ENCODE data around the gene OR6J1.
"Not testable (repeated sequence)": the region's sequence is repeated elsewhere in the genome, so short reads cannot be mapped to it uniquely, and the experiment has no call there.

OR6J1 gene

DNA sequence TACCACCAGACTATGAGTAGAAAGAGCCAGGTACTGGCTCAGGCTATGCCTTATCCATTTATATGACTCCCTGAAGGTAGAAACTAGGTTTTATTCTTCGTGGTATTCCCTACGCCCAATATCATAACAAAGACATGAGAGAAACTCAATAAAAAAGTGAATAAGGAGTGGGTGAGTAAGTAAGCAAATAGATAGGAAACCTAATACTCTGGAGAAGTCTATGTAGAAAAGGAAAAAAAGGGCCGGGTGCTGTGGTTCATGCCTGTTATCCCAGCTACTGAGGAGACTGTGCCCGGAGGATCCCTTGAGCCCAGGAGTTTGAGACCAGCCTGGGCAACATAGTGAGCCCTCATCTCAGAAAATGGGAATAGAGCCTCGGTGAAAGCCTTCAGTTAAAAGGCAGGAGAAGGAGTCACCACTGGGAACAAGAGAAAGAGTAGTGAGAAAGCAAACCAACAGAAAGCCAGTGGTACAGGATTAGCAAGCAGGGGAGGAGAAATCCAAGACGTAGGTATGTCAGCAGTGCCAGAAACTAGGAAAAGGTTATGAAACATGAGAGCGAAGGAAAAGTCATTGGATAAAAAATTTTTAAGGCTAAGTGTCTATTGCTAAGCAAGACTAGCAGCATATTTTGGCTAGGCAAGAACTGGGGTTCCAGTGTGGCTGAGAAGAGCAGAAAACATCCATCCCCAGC, 6.0 kb upstream of the OR6J1 start:
- DNase-seq: no peak

DNA sequence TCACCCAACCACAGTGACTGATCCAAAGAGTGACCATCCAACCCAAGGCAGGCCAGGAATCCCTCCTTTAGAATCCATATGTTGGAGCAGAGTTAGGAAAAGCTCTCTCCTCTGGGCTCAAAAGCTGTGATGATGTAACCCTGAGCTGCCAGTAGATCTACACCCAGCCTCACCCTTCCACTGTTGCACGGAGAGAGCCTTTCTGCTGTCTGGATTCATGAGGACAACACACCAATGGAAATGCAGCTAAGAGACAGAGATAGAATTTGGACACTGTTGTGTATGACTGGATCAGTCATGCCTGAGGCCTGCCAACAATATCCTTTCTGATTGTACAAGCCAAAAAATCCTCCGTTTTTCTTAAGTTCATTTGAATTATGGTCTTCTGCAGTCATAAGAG, 4.4 kb upstream of the OR6J1 start:
- DNase-seq: no peak

DNA sequence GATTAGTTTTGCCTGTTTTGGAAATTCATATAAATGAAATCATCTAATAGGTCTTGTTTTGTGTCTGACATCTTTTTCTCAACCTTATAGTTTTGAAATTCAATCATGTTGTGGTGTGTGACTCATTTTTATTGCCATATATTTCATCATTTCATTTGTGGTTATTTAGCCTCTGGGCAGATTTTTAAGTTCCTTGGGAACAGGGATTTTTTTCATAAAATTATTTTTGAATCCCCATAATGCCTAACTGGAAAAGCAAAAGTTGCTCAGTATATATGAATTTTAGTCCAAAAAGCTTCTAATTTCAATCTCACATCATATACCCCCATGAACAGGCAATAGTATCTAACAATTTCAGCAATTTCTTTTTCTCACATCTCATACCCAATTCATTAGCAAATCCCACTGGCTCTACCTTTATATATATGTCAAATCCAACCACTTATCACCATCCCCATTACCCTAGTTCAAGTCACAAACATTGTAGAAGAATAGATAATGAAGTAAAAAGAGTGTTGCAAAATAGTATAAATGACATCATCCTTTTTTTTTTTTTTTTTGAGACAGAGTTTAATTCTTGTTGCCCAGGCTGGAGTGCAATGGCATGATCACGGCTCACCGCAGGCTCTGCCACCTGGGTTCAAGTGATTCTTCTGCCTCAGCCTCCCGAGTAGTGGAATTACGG, 2.6 kb upstream of the OR6J1 start:
- no peak for DNase-seq

DNA sequence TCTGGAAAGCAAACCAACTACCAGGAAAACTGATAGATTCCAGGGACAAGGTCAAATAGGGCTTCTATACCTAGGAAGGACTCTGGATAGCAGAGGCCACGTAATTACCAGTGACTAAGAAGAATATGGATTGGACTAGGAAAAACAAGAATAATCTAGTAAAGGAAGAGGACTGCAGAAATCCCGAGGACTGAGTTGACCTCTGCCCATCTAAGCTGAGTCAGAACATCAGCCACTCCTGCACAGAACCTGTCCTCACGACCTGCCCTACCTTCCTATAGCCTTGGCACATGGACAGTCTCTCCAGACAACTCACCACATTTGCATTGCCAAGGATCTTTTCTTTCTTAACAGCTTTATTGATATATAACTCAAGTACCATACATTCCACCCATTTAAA, 2.3 kb downstream of the OR6J1 start:
- DNase-seq: no peak

DNA sequence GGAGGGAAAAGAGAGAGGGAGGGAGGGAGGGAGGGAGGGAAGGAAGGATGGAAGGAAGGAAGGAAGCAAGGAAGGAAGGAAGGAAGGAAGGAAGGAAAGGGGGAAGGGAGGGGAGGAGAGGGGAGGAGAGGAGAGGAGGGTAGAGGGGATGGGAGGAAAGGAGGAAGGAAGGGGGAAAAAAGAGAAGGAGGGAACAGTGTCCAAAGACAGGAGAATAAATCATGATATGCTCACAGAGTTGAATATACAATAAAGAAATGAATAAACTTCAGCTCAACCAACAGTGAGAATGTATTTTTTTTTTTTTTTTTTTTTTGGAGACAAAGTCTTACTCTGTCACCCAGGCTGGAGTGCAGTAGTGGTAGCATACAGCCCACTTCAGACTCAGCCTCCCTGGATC, 4.0 kb downstream of the OR6J1 start:
- DNase-seq: no peak

DNA sequence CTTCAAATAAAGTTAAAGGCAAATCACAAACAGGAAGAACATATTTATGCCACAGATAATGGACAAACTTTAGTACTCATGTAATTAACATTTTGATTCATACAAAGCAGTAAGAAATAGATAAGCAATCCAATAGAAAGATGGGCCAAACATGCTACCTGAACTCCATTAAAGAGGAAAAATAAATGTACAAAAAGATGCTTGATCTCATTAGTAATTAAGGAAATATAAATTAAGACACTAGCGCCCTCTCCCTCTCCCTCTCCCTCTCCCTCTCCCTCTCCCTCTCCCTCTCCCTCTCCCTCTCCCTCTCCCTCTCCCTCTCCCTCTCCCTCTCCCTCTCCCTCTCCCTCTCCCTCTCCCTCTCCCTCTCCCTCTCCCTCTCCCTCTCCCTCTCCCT, 8.2 kb downstream of the OR6J1 start:
- not testable (repeated sequence) for DNase-seq

DNA sequence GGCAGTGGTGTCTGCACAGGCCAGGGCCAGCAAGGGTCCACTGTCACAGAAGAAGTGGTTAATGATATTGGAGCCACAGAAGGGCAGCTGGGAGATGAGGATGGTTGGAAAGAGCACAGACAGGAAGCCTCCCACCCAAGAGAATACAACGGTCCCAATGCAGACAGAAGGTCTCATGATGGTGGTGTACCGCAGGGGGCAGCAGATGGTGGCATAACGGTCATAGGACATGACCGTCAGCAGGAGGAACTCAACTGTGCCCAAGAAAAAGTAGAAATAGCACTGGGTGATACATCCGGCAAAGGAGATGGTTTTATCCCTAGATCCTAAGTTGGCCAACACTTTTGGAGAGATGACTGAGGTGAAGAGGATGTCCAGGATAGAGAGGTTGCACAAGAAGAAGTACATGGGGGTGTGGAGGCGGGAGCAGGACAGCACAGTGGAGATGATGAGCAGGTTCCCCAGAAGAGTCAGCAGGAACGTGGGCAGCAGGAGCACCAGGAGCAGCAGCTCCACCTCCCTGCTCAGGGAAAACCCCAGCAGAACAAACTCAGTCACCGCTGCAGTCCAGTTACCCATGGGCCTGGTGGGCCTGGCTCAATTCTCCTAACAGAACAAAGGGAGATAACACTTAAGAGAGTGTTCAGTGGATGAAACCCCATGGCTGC, 9.8 kb downstream of the OR6J1 start:
- no peak for DNase-seq

DNA sequence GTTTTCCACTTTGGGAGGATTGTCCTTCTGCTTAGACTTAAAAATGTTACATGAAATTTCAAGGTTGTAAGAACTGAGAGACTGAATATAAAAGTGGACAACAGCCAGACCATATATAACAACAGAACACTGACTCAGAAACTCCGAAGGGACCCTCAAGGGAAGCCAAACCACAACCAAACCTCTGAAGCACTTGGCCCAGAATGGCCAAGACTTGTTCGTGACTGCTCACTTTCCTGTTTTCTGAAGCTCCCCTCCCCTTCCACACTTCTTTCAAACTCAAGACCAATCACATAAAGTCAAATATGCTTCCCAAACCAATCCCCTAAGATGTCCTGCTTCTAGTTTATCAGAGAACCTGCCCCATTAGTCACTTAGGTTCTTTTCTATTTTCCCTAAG, 13.7 kb downstream of the OR6J1 start:
- no peak for DNase-seq

DNA sequence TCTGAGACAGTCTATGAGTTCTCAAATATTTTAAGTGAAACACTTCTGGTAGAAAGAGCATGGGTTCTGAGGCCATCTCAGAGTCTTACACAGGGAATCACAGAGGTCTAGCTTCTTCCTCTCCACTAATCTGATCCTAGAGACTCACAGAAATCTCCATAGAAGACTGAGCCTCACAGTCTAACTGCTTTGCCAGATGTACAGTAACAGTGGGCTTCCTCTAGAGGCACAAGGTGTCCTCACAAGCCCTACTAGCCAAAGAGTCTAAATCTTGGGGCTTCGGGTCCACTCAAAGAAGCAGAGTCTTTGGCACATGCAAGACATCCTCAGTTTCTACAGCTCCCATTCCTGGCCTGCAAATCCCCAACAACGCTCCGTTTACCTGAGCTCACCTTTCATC, 14.1 kb downstream of the OR6J1 start:
- no peak for DNase-seq

DNA sequence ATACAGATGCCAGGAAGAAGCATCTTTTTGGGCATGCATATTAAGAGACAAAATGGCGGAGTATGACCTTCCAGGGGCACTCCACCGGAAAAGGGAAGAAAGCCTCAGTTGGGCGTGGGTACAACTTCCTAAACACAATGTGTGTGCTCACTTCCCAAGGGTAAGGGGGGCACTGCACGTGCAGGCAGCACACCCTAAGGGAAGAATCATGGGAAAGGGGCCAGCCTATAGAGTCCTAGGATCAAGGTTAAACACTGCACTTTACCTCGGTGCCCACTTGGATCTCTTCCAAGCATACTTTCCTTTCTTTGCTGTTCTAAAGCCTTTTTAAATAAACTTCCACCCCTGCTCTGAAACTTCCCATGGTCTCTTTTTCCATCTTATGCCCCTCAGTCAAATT, 14.8 kb downstream of the OR6J1 start:
- DNase-seq: no peak

DNA sequence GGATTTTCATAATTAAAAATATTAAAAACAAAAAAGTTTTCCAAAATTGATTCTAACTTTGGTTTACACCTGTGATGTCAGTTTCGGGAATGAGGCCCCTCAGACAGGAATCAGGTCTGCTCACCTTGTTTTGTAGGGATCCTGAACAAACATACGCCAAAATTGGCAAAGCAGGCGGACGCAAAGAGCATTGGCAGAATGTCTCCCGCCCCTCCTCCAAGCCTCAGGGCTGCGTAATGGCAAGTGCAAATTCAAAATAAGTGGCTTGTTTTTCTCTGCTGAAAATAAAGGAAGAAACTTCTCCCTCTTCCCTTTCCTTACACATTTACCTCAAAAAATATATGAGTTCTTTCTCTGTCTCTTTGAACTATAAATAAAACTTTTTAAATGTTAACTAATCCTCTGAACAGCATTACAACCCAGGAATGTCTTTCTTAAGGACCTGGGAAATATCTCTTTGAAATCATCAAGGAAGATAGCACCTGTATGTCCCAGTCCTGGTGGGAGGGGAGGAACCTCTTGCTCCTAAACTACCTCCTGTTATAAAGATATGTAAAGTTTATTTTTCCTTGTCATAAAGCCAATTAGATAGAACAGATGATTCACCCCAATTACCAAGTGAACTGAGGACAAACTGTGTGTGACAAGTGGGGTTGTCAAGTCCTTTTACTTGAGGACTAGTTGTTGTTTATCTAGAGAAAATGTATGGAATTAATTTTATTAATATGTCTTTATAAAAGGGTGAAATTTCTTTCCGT, 16.5 kb downstream of the OR6J1 start:
- no peak for DNase-seq

DNA sequence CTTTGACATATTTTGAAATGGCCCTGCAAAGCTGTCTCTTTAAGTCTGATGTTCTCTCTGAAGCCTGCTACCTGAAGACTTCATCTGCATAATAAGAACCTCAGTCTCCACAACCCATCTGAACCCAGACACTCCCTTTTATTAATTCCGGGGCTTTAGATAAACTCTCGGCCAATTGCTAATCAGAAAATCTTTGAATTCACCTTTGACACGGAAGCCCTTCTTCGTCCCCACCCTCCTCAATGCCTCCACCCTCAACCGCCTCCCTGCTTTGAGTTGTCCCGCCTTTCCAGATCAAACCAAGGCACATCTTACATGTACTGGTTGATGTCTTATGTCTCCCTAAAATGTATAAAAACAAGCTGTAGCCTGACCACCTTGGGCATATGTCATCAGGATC, 17.6 kb downstream of the OR6J1 start:
- DNase-seq: no peak

DNA sequence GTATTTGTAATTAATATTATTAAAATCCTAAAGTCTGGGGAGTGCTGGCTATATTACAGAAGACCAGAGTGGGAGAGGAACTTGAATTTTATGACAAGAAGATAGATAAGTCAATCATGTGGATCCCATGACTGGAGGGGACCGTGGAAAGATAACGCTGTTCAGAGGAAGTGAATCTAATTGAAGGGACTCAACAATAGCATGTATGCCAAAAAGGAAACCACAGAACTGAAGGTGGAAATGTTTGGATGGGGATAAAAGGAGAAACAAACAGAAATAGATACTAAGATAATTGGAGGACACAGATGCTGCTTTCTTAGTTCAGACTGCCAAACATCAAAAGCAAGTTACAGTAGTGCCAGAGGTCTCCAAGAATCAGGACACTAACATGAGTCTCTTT, 21.1 kb downstream of the OR6J1 start:
- DNase-seq: no peak

DNA sequence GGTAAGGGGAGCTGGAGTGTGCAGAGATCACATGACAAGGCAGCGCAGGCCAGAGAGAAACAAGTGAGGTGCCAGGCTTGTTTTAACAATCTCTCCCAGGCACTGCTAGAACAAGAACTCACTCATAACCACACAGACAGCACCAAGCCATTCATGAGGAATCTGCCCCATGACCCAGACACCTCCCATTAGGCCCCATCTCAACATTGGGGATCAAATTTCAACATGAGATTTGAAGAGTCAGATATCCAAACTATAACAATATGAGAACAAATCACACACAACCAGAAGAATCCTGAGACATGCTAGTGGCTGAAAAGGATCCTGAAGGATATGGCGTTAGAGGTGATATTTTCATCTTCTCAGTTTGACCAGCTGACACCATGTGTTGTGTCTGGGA, 21.9 kb downstream of the OR6J1 start:
- no peak for DNase-seq

DNA sequence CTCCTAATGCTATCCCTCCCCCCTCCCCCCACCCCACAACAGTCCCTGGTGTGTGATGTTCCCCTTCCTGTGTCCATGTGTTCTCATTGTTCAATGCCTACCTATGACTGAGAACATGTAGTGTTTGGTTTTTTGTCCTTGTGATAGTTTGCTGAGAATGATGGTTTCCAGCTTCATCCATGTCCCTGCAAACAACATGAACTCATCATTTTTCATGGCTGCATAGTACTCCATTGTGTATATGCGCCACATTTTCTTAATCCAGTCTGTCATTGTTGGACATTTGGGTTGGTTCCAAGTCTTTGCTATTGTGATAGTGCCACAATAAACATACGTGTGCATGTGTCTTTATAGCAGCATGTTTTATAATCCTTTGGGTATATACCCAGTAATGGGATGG, 28.4 kb downstream of the OR6J1 start:
- not testable (repeated sequence) for DNase-seq

DNA sequence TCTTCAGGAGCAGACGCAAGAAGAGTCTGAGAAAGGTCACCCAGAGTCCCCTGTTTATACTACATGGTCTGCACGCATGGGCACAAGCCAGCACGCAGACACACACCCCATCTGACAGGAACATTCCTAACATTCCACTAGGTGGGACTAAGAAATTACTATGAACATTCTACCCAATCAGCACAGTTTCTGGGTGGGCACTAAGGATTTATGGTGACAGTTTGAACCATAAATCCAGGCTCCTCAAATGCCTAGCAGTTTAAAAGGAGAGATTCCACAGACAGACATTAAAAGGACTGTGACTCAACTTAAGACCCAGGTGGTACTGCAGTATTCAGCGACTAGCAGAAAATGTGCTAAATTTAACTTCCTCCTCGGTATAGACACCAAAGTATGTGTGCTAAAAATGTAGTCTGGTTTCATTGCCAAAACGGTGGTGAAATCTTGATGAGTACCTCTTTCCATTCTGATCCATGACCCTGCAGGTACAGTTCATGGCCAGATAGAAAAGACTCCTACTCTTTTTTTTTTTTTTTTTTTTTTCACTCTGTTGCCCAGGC, 29.8 kb downstream of the OR6J1 start:
- DNase-seq: no peak

DNA sequence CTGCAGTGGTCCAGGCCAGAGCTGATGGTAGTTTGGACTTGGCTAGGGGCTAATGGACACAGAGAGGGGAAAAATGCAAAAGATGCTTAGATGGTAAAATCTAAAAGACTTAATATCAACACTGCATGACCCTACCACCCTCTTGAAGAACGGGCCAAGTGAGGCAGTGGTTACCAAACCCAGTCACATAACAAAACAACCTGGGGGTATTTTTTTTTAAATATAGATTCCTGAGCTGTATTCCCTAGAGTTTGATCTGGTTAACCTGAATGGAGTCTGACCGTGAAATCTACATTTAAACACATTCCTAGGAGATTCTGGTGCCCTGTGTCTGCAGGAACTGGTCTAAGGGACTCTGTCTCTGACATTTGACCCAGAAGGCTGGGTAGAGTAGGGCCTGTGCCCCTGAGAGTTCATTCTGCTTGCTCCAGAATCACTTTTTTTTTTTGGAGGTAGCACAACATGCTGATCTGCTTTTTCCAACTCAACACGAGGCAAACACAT, 30.4 kb downstream of the OR6J1 start:
- DNase-seq: no peak

DNA sequence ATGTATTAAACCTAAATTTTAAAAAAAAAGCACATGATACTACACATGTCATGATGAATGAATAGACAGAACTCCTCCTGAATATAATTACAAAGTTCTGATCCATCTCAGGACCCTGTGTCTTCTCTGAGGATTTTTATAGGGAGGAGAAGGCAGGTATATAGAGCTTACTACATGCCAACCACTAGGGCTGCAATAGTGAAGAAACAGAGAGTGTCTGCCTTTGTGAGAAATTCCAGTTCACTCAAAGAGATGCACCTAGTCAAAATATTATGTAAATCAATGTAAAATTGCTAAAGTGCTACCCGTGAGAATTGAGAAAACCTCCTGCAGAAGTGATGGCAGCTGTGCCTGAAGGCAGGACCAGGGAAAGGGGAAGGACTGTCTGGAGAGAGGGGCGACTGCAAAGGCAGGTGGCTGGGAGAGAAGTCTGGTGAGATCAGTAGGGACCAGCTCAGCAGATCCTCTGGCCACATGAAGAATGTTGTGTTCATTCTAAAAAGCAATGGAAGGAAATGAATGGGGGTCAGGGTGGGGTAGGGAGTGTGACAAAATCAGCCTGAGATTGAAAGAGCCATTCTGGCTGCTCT, 31.0 kb downstream of the OR6J1 start:
- no peak for DNase-seq

DNA sequence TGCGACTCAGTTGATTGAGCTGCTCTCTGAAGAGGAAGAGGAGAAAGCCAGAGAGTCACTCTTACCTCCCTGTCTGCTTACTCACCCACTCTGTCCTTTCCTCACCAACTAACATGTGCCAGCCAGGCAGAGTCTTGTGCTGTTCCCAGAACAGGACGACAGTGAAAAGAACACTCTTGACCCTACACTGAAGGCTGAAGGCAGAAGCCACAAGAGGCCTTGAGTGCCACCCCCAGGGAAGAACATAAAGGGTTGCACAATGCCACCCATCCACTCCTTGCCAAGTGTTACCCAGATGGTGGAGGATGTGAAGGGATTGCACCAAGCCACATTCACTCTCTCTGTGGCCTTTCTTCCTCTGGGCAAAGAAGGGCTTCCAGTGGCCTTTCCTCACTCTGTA, 33.2 kb downstream of the OR6J1 start:
- no peak for DNase-seq

DNA sequence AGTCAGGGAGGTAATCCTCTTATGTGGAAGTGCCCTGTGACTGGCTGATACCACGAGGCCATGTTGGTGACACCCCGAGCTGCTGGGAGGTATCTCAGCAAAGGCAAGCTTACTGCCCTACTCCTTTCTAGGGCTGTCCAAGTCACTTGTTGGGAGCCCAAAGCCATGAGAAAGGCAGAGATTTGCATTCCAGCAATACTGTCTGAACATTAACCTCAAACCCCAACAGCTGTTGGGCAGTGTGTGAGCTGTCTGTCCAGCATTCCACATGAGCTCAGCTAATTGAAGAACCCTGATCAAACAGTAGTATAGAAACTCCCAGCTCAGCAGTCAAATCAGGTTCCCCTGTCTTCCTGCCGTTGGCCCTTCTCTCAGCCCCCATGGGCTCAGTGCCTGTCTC, 36.9 kb downstream of the OR6J1 start:
- no peak for DNase-seq

DNA sequence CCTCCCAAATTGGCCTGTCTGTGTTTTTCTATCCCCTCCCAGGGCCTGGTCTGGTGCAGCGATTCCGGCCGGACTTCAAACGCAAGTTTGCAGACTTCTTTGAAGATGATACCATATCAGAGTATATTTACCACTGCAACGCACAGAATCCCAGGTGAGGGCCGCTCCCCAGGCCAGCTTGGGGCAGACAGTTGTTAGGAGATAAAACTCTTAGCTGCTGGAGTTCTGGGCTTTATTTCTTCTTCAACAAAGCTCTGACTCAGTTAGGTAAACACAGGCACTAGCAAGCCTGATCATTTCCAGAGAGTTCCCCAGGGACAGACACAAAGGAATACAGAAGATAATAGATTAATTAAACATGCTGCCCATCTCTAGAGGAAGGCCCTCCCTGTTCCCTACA, 37.8 kb downstream of the OR6J1 start:
- DNase-seq: no peak

DNA sequence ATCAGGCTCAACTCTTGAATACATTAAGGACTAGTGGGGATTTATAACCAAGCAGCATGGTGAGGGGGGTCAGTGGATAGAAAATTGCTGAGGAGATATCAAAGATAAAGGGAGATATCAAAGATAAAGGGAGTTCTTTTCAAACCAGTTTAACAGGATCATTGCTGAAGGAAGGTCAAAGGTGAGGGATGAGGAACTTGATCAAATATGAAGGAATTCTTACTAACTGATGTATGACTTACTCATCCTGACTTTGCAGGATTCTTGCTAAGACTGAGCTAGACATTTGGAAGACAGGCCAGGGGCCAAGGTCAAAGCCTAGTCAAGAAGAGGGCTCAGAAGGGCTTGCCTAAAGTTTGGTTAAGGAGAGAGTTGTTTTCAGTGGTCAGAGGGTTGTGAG, 41.3 kb downstream of the OR6J1 start:
- DNase-seq: no peak

DNA sequence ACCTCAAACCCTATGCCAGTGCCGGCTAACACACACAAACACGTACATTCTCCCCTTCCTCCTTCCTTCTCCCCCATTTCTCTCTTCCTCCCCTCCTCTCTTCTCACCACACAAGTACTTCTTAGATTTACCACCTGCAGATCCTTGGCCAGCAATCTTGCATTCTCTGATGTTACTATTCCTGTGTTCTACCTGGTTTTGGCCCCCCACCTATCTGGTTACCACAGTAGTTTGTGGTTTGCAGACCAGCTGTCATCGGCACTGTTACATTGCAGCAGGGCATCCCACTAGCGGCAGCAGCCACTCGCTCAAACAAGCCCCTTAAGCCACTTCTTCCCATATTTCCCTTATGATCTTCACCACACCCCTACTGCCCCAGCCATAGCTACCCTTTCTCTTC, 42.2 kb downstream of the OR6J1 start:
- DNase-seq: no peak
